Measurements from ENCODE around the gene NSD2.

NSD2 gene

GRCh38 chr4:1939664-1940509, 68.7 kb downstream of the NSD2 start (continued):
- no peak for TF ChIP-seq HOXA7 (CRISPR knock-in tag; IDR thresholded peaks at IDR 0.05; ENCODE audit: borderline replicate concordance)

- H3K27ac ChIP-seq (ENCODE audit: extremely low read depth, low read depth, low read length), result peak overlapping the region; percentile 58
- POLR2A ChIA-PET, result no interaction called here
- no peaks in the 10 kb centered on the region for H3K9me3 ChIP-seq (ENCODE audit: control insufficient read depth, insufficient read depth, low read depth, low read length)
- H3K36me3 ChIP-seq (ENCODE audit: control insufficient read depth in 2 of 2, insufficient read depth in 1 of 2, low read length in 2 of 2), result peaks cover 4 to 82% of the 10 kb centered on the region in 2 experiments; a peak in 2 of 3 replicates
- no peak overlapping the region for H3K4me3 ChIP-seq (ENCODE audit: low read depth, low read length)
- CTCF ChIA-PET, result no interaction called here
- TF ChIP-seq PATZ1 (tag by site-specific recombination; IDR thresholded peaks at IDR 0.05), result 0 out of 2 replicates have a peak, but pooled peaks have one; percentile 6
- TF ChIP-seq ZBTB48 (tag by site-specific recombination; IDR thresholded peaks at IDR 0.05), result peak; percentile 61; the same call in 1 of the 2 replicates
- no peak for TF ChIP-seq KLF9 (tag by site-specific recombination; IDR thresholded peaks at IDR 0.05; ENCODE audit: low read depth)
- 0 out of 2 replicates have a peak, but pooled peaks have one; percentile 57 for TF ChIP-seq ZNF335 (tag by site-specific recombination; conservative IDR thresholded peaks at IDR 0.05)
- 0 out of 2 replicates have a peak, but pooled peaks have one; percentile 9 for TF ChIP-seq KLF10 (tag by site-specific recombination; IDR thresholded peaks at IDR 0.05)
- H3K4me1 ChIP-seq (ENCODE audit: control insufficient read depth, insufficient read depth, low read length), result peaks cover 6% of the 10 kb centered on the region
Measured at GRCh38 chr4:1940566-1940965, 69.4 kb downstream of the NSD2 start.

GRCh38 chr4:1943928-1944327, 72.7 kb downstream of the NSD2 start:
- peaks cover 4 to 85% of the 10 kb centered on the region in 2 experiments; a peak in 1 of 3 replicates for H3K36me3 ChIP-seq (ENCODE audit: control insufficient read depth in 2 of 2, insufficient read depth in 1 of 2, low read length in 2 of 2)
- H3K4me3 ChIP-seq (ENCODE audit: low read depth, low read length), result no peak overlapping the region
- no peak for TF ChIP-seq ZNF449 (tag by site-specific recombination; IDR thresholded peaks at IDR 0.05)
- TF ChIP-seq HOXC10 (CRISPR knock-in tag; IDR thresholded peaks at IDR 0.05), result no peak
- peak; percentile 37; the same call in 1 of the 2 replicates for TF ChIP-seq ZIC2 (tag by site-specific recombination; IDR thresholded peaks at IDR 0.05)
- TF ChIP-seq GLIS1 (tag by site-specific recombination; IDR thresholded peaks at IDR 0.05), result peak; percentile 68
- TF ChIP-seq ZNF248 (tag by site-specific recombination; IDR thresholded peaks at IDR 0.05), result no peak
- 0 out of 2 replicates have a peak, but pooled peaks have one; percentile 11 for TF ChIP-seq IKZF3 (tag by site-specific recombination; IDR thresholded peaks at IDR 0.05)
- TF ChIP-seq KLF9 (tag by site-specific recombination; IDR thresholded peaks at IDR 0.05; ENCODE audit: low read depth), result no peak
- TF ChIP-seq ZNF157 (tag by site-specific recombination; IDR thresholded peaks at IDR 0.05), result no peak
- H3K9me3 ChIP-seq (ENCODE audit: control insufficient read depth, insufficient read depth, low read depth, low read length), result no peaks in the 10 kb centered on the region
- no peak overlapping the region for H3K27ac ChIP-seq (ENCODE audit: extremely low read depth, low read depth, low read length)
- CTCF ChIA-PET, result interaction anchor here (0.6 kb wide), 1 partner anchor 15 kb away, joined by 3 read pairs; no protein-coding TSS in a partner anchor
- POLR2A ChIA-PET, result no interaction called here
- H3K4me1 ChIP-seq (ENCODE audit: control insufficient read depth, insufficient read depth, low read length), result peaks cover 6% of the 10 kb centered on the region

GRCh38 chr4:1945124-1945895, 74.1 kb downstream of the NSD2 start:
- POLR2A ChIA-PET, result no interaction called here
- H3K36me3 ChIP-seq (ENCODE audit: control insufficient read depth in 2 of 2, insufficient read depth in 1 of 2, low read length in 2 of 2), result peaks cover 4 to 83% of the 10 kb centered on the region in 2 experiments; a peak in 1 of 3 replicates

More at GRCh38 chr4:1945124-1945895, 74.1 kb downstream of the NSD2 start:
- Histone ChIP-seq H3K27ac (ENCODE audit: extremely low read depth, low read depth, low read length) (no peak overlapping the region), H3K4me1 (ENCODE audit: control insufficient read depth, insufficient read depth, low read length) (peaks cover 5% of the 10 kb centered on the region), H3K9me3 (ENCODE audit: control insufficient read depth, insufficient read depth, low read depth, low read length) (no peaks in the 10 kb centered on the region), H3K4me3 (ENCODE audit: low read depth, low read length) (no peak overlapping the region)
- CTCF ChIA-PET, result no interaction called here
- peak; percentile 47; the same call in 1 of the 2 replicates for TF ChIP-seq ZNF600 (tag by site-specific recombination; IDR thresholded peaks at IDR 0.05)
- no peak for TF ChIP-seq ZNF596 (tag by site-specific recombination; IDR thresholded peaks at IDR 0.05)
- no peak for TF ChIP-seq ZNF426 (tag by site-specific recombination; IDR thresholded peaks at IDR 0.05)
- no peak for TF ChIP-seq ZIC2 (tag by site-specific recombination; IDR thresholded peaks at IDR 0.05)
- no peak for TF ChIP-seq ZNF350 (tag by site-specific recombination; IDR thresholded peaks at IDR 0.05)
